Fibroblast of skin of right quadriceps (primary cell): Measurements from ENCODE around the gene KIAA0930.

Experiments
- DNase-seq: peaks from one replicate; pipeline ENCODE4 v3.0.0-alpha.2; 2013

Gene KIAA0930

DNA sequence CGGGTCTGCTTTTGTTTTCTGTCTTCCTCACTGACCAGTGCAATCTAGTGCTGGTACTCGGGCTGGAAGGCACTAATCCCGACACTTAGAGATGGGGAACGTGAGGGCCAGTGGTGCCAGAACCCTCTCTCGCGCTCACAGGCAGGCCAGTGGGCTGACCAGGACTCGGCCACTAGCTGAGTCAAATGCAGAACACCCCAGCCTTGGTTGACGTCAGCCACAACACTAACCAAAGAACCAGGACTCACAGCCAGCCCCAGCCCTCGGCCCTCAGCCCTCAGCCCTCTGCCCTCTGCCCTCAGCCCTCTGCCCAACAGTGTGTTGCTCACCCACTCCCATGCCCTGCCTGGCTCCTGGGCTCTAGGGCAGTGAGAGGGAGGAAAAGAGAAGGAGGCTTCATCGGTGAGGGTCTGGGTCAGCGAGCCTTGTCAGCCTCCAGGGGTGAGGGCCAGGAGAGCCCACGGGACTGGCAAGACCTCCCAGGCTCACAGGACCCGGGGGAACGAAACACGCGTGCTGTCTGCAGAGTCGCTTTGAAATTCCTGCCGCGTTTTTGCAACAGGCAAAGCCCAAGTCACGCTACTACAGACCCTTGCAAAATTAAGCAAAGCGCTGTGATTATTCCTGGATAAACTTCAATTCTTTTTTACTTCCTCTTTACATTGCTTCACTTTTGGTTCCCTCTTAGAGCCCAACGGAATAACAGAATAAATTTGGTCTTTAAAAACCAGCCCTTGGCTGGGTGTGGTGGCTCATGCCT is 27.5 kb downstream of the KIAA0930 start:
- DNase-seq, result no peak

DNA sequence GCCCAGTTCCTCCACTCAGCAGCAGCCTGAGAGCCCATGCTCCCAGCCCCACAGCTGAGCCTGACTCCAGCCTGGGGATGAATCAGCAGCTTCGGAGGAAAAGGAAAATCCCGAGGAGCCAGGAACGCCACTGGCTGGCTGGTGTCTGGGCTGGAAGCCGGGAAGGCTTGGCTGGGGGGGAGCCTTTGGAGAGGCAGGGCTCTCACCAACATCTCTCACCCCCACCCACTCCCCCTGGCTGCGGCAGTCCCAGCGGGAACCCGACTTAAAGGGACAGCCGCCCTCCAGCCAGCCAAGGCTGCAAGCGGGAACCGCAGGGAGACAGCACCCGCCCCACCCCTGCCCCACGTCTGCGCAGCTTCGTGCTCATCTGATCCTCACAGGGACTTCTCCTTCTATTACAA is 28.4 kb downstream of the KIAA0930 start:
- DNase-seq, result peak; percentile 92

DNA sequence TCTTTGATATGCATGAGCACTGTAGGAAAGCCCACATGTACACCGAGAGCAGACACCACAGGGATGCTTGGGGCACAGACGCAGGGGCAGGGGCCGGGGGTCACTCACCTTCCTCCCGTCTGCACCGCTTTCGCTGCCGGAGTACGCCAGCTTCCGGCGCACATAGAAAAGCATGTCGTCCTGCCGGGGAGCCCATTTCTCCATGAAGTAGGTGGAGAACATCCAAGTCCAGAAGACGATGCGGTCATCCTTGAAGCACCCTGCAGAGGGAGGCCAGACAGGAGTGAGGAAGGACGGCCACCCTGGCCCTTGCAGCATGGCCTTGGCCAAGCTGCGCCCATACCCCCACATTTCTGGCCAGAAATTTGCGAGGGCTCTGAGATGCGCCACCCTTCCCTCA is 28.8 kb downstream of the KIAA0930 start:
- DNase-seq, result no peak

DNA sequence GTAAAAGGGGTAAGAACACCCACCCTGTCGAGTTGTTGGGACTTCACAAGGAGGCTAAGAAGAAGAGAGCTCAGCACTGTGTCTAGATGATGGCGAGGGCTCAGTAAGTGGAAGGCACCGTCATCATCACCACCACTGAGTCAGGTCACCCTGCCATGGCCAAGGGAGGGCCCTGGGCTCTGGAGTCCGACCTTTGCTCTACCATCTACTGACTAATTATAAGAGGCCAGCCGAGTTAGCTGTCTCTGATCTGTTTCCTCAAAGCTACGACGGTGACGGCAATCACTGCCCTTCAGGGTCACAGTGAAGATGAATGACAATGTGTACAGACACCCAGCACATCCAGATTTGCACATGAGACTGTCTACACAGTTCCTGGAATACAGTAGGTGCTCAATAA is 29.3 kb downstream of the KIAA0930 start:
- no peak for DNase-seq

DNA sequence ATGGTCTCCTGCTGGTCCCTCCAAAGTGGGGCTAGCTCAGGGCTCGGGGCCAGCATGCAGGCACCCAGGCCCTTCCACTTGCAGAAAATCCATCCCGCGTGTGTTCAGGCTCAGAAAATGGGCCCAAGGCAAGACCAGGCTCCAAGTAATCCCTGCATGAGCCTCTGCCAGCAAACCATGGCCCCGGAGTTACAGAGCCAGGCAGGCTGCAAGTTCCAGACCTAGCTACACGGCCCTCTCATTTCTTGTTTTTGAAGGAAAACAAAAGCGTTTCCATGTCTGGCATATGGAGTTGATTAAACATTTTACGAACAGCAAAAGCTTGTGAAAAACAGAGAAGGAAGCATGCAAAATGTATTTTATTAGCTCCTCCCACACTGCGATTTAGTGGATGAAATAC is 29.7 kb downstream of the KIAA0930 start:
- DNase-seq, result peak; percentile 88

DNA sequence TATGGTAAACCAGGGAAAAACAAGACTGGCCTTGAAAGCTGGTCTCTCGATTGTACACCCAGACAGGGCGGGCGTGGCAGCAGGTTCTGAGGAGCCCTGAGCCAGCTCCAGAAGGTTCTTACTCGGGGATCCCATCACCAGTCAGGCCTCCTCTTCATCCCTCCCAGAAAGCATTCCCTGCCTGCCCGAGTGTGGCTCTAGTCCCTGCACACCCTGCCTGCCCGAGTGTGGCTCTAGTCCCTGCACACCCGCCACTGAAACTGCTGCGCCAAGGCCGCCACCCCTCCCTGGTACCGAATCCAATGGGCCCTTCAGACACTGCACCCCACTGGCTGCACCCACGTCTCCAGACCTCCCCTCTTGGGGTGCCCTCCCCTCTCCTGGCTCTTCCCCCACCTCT is 30.1 kb downstream of the KIAA0930 start:
- no peak for DNase-seq

DNA sequence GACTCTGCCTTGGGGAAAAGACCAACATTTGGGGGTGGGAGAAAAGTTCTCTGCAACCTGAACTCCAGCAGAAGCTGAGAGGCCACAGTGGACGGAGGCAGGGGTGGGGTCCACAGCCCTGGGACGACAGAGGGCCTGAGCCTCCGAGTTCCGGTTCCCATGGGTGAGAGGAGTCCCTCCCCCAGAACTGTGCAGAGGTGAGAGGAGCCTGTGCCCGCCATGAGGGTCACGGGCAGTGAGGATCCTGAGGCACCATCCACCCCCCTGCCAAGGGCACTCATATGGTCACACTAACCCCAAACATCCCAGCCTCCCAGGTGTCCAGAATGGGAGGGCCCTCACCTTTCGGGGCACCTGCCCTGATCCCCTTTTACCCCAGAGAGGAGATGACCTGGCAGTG is 30.5 kb downstream of the KIAA0930 start:
- DNase-seq, result no peak

DNA sequence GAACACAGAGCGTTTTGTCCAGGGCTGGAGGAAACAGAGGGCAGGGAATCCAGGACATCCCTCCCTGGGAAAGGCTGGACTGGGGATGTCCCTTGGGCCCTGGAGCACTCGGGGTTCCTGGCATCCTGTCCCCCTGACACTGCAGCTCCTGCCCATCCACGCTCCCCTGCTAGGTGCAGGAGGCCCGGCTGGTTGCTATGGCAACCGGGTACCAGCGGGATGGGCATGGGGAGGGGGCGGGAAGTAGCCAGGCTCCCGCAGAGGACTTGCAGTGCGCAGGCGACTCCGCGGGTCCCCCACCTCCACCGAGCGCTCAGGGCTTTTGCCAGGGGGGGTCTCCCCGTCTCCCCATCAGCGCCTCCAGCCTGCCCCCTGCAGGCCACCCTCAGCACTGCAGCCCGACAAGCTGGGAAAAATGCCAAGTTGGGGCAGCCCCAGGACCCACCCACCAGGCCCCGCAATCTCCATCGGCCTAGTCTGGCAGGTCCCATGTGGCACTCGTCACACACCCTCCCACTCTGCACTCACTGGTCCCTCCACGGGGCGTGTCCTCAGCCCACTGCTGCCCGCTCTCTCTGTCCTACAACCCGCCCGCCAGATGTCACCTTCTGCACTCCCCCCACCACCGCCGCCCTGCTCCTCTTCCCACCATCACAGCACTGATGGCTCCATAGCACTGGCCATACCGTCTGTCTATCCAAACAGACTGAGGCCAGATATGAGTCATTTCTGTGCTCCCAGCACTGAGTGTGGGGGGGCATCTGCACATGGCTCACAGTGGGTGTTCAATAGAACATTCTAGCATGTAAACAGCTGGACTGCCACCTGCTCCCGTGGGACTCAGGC is 31.5 kb downstream of the KIAA0930 start:
- peak; percentile 69 for DNase-seq

DNA sequence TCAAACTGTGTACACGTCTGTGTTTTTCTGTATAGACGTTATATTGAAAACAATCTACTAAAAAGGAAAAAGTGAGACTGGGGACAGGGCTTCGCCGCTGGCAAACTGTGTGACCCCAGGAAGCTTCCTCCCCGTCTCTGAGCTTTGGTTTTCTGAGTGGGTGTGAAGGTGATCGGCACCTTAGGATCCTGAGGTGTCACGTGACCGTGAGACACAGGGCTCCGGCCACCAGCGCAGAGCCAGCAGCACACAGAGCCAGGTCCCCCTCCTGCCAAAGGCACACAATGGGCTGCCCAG is 32.0 kb downstream of the KIAA0930 start:
- DNase-seq, result no peak

DNA sequence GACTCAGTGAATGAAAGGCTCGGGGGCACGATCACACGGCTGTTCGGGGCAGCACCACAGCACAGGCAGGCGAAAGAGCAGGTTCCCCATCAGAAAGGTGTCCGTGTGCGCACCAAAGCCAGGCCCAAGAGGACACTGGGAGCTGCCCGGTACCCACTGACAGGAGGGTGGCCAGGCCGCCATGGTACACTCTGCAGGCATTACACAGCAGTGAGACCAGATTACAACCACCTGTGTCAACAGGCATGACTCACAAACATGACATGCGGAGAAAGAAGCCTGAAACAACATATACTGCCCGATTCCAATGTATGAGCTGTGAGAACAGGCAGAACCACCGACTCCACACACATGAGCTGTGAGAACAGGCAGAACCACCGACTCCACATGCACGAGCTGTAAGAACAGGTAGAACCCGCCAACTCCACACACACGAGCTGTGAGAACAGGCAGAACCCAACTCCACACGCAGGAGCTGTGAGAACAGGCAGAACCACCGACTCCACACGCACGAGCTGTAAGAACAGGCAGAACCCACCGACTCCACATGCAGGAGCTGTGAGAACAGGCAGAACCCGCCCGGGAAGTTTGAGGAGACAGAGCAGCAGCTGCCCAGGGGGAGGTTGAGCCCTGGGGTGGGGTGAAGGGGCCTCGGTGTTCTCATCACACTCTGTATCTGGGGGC is 32.6 kb downstream of the KIAA0930 start:
- DNase-seq, result peak; percentile 62

DNA sequence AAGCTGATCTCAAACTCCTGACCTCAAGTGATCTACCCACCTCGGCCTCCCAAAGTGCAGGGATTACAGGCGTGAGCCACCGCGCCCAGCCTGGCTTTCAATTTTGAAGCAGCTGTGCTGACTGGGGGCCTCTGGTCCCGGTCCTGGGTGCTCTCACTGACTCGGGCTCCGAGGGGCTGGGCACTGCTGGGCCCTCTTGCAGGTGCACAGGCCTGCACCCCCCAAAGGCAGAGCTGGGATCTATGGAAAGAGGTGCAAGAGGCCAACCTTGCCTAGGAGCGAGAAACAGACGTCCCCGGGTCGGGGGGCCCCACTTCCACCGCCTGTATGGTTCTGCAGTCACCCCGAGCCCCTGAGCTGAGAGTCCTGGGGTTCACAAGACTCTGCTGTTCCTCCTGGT is 33.2 kb downstream of the KIAA0930 start:
- DNase-seq, result no peak

DNA sequence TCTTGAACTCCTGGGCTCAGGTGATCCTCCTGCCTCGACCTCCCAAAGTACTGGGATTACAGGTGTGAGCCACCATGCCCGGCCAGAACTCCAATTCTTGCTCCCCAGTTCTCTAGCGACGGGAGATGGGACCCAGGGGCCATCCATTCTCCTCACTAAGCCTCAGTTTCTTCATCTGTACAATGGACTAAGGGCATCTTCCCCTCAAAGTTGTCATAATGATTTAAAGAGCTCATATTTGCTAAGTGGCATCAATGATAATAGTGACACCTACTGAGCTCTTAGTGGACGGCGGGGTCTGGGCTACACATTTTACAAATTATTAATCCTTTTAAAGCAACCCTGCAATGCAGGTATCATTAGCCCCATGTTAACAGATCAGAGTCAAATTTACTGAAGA is 34.5 kb downstream of the KIAA0930 start:
- no peak for DNase-seq

DNA sequence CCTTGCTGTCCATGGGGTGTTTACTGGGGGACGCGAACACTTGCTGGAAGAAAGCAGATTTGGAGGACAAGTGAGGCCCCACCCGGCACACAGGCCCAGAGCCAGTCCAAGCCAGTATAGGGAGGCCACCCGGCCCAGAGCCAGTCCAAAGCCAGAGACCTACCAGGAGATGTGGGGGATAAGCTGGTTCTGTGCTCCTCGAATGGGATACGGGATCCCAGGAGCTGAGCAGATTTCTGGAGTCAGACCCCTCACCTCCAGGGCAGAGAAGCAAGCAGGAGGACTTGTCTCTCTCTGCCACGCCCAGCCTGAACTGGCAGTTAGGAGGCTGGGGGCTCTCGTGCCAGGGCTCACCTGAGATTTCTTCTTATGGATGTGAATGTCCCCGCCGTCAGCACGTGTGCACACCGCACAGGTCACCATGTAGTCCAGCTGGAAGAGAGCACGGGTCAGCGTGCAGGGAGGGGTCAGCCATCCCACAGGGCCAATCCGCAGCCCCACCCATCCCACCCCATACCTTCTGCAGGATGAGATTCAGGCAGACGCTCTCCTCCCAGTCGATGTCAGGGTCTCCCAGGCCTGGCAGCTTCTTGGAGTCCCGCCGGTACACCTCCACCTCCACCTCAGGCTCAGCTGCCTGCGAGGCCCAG is 35.3 kb downstream of the KIAA0930 start:
- no peak for DNase-seq

DNA sequence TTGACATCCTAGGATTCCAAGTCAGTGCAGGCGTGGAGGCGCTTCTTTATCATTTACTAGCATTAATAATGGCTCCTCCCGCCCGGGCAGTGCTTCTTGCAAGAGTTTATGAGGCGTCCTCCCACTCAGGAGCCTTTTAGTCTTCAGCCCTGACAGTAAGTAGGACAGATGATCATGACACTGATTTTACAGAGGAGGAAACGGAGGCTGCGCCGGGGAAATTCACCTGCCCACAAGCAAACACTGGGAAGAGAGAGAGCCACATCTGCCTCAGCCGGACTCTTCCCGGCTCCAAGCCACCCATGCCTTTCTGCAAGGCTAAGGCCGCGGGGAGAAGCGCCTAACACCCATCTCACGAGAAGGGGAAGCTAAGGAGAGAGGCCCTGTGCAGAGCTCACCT is 35.9 kb downstream of the KIAA0930 start:
- DNase-seq, result no peak

DNA sequence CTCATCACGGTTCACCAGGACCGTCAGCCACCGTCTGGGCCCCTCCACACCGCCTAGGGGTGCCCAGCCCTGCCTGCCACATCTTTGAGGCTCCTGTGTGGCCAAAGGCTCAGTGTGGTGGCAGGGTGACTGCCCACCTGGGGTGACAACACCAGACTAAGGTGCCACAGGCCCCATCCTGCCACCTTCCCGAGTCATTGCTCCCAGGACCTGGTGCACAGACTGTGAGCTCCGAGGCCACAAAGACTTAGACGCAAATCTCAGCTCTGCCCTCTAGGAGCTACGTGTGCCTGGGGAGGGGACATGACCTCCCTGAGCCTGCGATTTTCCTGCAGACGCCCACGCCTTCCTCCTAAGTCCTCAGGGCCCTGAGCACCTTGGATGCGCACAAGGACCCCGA is 36.5 kb downstream of the KIAA0930 start:
- DNase-seq, result no peak

DNA sequence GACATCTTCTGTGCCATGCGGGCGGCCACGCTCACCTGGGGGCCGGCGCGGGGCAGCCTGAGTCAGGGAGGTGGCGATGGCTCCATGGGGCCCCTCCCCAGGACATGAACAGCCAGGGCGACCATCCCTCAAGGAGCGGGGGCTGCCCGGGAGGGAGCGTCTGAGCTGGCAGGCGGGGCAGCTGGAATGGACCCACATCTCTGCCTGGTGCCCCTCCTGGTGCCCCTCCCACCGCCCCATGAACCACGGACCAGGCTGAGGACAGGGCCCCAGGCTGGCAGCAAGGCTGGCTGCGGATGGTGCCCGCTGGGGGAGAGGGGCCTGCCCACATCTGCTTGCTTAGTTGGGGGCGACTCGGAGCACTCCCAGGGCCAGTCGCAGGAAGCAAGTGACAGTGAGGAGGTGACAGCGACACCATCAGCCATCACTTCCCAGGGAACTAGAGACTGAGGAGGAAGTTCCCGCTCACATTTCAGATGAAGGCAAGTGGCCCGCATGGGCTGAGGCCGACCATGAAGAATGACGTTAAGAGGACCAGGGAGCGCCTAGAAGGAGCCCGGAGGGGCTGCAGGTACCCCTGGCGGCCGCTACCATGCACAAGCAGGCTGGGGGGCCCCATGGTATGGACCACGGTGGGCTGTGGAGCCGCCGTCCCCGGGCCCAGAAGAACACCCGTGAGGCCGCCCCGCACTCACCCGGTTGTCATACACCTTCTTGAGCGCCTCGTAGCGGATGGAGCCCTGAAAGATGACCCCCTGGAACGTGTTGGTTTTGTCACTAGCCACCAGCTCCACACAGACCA is 37.3 kb downstream of the KIAA0930 start:
- DNase-seq, result no peak

DNA sequence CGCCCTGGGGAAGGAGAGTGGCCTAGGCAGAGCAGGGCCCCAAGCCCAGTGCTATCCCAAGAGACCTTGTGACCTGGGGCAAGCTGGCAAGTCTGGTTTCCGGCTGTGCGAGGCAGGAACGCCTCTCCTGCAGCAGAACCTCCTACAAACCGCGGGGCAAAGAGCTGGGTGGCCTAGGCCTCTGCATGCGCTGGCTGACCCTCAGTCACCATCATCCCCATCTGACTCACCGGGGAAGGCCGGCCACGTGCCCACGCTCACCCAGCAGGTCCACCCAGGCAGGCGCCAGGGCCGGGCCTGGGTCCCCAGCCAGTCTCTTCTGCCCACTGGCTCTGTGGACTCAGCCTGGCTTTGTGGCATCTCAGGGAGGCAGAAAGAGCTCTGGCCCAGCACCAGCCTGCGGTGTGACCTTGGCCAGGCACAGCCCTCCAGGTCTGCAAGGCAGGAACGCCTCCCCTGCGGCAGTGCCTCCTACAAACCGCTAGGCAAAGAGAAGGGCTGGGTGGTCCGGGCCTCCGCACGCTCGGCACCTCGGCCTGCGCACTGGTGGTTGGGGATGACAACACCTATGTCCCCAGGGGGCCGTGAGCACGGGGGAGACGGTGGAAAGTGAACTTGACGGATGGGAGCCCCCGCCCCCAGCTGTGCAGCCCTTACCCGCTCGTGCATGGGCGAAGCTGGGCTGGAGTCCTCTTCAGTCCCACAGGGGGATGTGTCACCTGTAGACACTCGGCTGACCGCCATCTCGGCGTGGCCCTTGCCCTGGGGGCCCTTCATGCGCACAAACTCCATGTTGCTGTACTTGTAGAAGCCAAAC is 38.2 kb downstream of the KIAA0930 start:
- DNase-seq, result no peak

DNA sequence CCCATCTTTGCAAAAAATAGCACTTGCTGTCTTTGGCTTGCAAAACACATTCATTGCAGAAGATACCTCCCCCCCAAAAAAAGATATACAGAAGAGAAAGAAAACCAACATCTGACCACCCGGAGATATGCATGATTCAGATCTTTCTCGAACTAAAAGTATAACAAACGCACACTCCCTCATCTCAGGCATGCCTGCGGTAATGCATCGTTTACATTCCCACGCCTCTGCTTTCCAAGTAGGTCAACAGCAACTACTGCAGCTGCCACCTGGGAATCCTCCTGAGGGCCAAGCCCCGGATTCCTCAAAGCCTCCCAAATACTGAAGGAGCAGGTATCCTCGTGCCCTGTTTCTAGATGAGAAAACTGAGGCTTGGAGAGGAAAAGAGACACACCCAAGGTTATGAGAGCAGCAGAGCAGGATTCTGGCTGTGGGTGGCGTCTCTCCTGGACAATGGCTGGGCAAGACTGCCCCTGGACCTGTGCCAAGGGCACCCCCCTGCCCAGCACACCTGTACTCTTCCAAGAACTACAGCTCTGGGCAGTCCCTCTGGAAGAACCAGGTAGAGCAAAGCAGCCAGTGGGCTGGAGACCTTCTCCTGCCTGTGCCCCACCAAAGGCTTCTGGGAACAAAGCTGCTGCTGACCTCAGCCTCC is 38.9 kb downstream of the KIAA0930 start:
- peak; percentile 82 for DNase-seq

DNA sequence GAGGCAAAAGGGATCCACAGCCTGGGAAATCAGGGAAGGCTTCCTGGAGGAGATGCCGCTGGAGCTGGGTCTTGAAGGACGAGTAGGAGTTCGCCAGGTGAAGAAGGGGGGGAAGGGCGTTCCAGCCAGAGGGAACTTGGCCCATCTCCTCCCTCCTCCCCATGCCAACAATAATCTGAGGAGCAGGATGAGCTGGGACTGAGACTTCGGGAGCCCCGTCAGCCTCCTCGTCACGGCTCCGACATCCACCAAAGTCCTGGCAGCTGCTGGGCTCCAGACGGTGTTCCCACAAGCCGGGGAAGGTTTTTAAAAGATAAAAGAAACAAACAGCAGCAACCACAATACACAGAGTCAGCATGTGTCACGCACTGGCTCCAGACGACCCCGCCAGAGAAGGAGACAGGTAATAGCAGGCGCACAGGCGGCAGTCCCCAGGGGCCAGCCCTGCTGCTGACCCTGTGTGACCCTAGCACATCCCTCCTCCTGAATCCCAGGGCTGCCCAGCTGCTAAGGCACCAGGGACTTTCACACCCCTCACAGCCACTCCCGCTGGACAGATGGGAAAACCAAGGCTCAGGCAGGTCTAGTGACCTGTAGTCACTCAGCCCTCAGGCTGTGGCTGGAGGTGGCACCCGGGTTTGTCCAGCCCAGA is 39.7 kb downstream of the KIAA0930 start:
- peak; percentile 20 for DNase-seq

DNA sequence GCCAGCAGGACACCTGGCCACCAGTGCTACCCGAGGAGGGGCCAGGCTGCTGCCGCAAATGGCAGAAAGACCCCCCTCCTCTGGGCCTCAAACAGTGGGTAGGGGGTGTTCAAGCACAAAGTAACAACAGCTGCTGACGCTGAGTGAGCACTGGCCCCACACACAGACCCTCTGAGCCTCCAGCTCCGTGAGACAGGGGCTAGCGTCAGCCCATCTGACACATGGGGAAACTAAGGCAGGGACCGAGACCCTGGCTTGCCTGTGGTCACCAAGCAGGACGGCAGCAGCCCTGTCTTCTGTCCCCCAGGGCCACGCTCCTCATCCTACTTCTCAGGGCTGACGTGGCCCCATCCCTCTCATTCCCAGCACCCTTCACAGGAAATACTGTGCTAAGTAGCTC is 40.5 kb downstream of the KIAA0930 start:
- DNase-seq, result no peak

DNA sequence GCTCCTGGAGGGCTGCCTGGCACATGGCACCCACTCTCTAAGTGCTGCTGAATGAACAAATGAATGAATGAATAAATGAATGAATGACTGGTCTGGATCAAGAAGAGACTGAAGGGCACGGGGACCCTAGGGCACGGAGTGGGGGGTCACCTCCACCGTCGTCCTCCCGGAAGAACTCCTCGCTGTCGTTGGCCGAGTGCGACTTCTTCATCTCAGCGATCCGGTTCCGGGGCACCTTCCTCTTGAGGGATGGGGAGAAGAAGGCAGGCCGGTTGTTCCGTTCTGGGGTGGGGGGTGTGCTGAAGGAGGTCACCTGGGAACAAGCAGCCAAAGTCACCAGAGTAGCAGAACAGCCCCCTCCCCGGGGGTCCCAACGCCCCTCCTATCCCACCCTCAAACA is 41.0 kb downstream of the KIAA0930 start:
- DNase-seq, result no peak
